Umbilical cord (tissue), 2 donors: ENCODE results near the gene ZBED4. TPM values are rescaled to one million over a fixed set of nuclear protein-coding genes. Genes with fewer than 3 reads are reported as not detected.
A peak's percentile ranks its signal among the peaks of the same experiment; 100 is the strongest.

ENCODE experiments used
- DNase-seq: peaks from one replicate; pipeline ENCODE4 v3.0.0-alpha.2; 2015; ENCODE audit warnings: low spot score
- total RNA-seq: library from RNA; depleted of rRNA; stranded (reverse); fragments of >200 nt; gene quantifications from one replicate; pipeline ENCODE4 v1.2.3, GENCODE V29; 2014; ENCODE audit warnings: low replicate concordance; ENCODE audit not compliant: insufficient read depth

ZBED4 gene
- total RNA-seq, 1 donor from 2014 or later = 10.8 TPM

GRCh38 chr22:49934891-49935557 lies 81.4 kb downstream of the ZBED4 start:
- DNase-seq = no peak

DNA sequence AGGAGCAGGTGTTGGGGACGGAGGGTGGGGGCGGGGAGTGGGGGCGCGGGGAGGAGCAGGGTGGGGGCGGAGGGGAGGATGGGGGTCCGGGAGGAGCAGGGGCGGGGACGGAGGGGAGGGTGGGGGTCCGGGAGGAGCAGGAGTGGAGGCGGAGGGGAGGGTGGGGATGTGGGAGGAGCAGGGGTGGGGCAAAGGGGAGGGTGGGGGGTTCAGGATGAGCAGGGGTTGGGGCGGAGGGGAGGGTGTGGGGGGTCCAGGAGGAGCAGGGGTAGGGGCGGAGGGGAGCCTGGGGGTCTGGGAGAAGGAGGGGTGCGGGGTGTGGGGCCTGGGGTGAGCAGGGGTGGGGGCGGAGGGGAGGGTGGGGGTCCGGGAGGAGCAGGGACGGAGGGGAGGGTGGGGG lies 81.9 kb downstream of the ZBED4 start:
- DNase-seq = no peak

DNA sequence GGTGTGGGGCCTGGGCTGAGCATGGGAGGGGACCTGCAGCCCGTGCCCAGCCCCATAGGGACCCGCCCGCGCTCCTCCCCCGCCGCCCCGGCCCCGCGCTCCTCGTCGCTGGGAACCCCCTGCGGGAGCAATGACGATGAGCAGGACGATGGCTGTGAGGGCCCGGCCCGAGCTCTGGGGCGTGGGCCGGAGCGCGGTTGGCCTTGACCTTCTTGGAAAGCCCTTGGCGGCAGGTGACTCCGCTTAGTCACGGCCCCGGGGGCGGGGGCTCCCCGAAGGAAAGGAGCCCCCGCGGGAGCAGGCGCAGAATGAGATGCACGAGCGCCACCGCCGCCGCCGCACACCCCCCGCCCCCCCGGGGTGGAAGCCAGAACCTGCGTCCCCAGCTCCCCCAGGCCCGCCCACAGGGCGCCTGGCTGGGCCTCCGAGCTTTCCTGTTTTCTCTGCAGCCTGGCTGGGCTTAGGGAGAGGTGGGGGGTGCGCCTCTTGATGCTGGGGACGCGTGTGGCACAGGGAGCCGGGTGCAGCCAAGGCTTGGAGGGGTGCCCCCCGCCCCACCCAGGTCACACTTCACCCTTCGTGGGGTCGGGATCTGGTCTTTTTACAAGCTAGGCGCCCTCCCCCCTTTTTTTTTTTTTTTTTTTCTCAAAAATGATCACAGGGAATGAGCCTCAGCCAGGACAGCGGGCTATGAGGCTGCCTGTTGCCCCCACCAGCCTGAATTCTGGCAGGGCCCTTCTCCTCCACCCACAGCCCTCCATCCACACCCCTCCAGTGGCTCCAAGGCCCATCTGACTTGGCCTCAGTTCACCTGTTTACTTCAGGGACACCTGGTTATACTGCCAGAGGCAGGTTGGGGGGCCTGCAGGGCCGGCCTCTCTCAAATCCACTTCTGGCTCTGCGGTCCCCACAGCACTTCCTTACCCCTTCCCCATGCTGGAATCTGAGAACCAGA lies 82.7 kb downstream of the ZBED4 start:
- peak; percentile 77 for DNase-seq

DNA sequence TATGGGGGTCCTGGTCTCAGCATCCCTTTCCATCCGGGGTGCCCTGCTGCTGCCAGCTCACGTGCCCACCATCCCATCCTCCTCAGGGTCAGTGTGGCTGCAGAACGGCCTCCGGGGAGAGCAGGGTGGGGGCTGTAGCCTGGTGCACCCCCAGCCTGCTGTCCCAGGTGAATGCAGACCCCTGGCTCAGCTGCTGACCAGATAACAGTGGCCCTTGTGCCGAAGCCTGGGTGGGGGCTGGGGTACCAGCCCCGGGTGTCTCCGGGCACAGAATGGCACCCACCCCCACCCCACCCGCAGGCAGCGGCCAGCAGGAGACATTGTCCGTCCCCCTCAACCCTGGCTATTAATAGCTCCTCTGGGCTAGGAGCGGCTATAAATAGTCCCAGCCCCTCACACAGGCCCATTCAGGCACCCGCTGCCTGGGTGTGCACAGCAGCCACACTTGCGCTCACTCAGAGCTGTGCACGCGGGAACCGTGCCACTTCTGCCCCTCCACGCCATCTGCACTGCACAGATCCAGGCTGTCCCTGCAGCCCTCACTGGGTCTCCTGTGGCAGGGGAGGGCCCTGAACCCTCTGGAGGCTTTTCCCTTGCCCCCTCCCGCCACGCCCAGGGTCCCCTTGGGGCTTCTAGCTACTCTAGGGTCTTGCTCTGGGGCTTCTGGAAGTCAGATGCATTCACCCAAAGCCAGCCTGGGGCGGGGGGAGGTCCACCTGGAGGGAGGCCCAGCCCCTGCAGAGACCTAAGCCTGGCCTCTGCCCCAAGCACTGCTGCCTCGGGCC lies 83.5 kb downstream of the ZBED4 start:
- DNase-seq = no peak

DNA sequence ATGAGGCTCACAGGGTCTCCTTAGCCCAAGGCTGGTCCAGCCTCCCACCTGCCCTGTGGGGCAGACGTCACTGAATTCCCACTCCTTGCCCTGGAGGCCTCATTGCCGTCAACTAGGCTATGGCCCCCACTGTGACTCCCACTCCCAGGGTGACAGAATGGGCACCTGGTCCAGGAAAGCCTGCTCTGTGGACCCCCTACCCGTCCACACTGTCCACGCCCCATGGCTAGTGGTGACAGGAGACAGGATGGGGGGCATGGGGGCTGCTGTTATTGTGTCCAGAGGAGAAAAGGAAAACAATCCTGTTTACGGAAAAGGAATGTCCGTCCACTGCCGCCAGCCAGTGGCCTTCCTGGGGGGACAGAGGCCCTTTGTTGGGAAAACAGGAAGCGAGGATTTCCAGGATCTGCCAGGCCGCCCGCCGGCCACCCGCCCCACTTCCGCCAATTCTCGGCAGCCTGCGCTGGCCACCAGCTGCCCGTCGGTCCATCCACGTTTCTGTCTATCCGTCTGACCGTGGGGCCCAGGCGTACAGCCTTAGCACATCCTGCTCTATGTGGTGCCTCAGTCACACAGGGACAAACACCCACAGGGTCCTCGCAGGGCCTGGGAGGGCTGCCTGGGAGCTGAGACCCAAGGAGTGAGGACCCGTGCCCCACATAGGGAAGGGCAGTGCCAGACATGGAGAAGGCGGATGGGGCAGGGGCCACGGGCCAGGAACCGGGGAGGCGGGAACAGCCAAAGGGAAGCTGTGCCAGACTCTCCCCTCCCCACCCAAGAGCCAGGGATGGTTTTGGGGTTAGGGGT lies 84.3 kb downstream of the ZBED4 start:
- DNase-seq = no peak

DNA sequence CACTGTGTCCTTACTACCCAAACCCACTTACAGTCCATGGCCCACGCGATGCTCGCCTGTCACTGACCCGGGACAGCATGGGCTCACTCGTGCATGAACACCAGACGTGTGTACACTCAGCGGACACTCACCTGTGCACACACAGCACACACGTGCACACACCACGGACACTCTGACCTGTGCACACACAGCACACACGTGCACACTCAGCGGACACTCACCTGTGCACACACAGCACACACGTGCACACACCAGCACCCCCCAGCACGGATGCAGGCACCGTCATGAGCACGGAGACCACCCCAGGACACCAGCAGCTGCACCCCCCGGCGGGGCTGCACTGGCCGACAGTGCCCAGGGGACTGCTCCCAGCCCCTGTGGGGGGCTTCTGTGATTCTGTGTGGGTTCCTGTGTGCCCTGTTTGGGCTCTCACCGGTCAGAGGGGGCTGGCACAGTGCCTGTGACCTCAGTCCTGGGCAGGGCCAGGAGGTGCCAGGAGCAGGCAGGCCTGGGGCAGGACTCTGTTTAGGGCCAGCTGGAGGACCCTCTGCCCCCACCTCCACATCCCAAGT lies 85.0 kb downstream of the ZBED4 start:
- no peak for DNase-seq

Other genes starting within 250 kb of the ZBED4 start
- 30.6 TPM for gene BRD1, start 26.0 kb upstream of the ZBED4 start, total RNA-seq
- 13.7 TPM for gene ALG12, start 64.6 kb downstream of the ZBED4 start, total RNA-seq
- gene CRELD2, start 64.8 kb downstream of the ZBED4 start, total RNA-seq = 23.8 TPM
- gene PIM3, start 106.9 kb downstream of the ZBED4 start, total RNA-seq = 11.6 TPM
- not detected for gene IL17REL, start 158.9 kb downstream of the ZBED4 start, total RNA-seq
- gene TTLL8, start 204.5 kb downstream of the ZBED4 start, total RNA-seq = not detected
- gene MLC1, start 231.6 kb downstream of the ZBED4 start, total RNA-seq = 0.24 TPM
- gene MOV10L1, start 236.2 kb downstream of the ZBED4 start, total RNA-seq = 4.8 TPM